Activated CD8-positive, alpha-beta memory T cell treated with anti-CD3 and anti-CD28 coated beads, Interleukin-2, amount 50 U/mL, for 48 hours (primary cell): ENCODE results near the gene VCL.
"Not testable (repeated sequence)": the region's sequence is repeated elsewhere in the genome, so short reads cannot be mapped to it uniquely, and the experiment has no call there.

Experiments used
- DNase-seq: peaks from one replicate; pipeline ENCODE4 v3.0.0-alpha.2; 2020

Gene VCL

DNA sequence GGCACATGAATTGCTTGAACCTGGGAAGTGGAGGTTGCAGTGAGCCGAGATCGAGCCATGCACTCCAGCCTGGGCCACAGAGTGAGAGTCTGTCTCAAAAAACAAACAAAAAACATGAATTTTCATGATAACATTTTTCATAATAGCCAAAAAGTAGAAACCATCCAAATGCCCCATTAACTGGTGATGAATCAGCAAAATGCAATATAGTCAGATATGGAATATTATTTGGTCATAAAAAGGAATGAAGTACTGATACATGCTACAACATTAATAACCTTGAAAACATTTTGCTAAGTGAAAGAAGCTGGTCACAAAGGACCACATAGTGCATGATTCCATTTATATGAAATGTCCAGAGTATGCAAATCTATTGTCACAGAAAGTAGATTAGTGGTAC, 24.5 kb upstream of the VCL start:
- DNase-seq: no peak

DNA sequence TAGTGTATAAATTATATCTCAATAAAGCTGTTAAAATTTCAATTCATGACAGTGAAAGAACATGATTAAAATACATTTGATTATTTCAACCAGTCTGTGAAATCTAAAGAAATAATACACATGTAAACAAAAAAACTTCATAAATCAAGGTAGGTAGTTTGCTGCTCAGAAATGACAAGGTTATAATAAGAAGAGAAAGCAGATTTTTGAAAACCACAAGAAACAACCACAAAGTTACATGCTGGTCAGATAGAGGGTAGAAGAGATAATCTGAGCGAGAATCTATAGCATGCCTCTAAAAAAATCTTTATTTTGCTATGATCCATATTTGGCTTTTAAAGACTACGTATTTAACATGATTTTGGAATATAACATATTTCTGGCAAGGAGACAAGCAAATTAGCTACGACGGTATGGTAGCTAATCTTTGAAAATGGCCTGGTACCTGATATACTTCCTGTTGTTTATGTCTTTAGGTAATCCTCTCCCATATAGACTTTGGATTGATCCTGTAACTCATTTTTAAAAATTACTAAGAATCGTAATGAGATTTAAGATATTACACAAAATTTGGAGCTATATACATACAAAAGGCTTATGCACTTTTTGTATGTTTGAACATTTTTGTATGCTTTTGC, 23.5 kb upstream of the VCL start:
- DNase-seq: no peak

DNA sequence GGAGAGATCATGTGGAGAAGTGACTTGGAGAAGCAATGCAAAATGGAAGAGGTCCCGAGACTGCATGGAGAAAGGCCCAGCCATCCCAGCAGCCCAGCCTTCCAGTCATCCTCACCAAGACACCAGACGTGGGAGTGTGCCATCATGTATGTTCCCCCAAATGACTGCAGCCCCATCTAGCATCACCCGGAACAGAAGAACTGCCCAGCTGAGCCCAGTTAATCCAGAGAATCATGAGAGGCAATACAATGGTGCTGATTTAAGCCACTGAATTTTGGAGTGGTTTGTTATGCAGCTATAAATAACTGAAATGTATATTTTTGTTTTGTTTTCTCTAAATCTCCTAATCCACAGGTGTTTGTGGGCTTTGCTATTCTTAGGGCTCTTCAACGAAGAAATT, 22.5 kb upstream of the VCL start:
- DNase-seq: no peak

DNA sequence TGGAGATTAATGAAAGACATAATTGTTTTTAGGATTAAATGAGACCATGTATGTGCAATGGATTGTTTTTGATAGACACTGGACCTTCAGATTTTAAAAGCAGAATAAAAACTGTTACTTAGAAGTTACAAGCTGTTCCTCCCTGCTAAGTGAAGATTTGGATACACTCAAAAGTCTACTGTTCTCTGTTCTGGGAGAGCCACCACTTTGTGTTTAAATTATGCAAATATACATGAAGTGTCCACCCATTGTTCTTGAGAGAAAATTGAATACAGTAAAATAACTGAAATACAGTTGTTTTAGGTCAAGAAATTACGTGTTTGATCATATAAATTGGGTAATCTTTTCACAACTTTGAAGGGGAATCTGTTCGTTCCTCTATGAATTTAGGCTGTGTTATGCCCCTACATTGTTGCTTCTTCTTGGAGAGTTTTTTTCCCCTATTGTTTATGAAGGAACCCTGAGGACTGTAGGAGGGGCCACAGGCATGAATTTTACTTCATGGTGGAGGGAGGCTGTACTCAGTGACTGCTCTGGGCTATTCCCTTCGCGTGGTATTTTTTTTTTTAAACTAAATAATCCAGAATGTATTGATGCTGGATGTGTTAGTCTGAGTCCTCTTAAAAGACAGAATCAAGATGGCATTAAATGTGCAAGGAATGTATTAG, 18.6 kb upstream of the VCL start:
- no peak for DNase-seq

DNA sequence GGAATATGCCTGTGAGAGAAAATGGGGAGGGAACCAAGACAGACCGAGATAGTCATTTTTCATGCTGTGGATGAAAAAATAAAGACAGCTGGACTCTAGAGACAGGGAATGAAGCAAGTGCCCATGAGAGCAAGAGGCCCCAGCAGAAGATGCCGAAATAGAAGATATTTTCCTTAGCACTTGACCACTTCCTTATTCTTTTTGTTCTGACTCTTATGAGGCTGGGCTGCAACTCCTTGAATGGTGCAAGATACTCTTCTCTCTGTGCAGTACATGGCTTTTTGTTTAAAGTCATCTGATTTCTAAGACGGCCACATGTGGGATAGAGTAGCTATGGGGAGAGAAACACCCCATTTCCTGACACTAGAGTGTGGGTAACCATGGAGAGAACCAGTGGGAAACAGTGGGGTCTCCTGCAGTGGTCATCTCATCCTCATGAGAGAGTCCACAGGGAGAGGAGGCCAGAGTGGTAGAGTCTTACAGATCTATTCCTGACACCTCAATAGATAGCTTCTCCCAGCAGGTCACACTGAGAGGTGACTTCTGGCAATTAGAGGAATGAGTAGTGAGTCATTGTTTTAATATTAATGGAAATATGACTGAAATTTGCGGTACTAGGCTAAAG, 18.0 kb upstream of the VCL start:
- DNase-seq: no peak

DNA sequence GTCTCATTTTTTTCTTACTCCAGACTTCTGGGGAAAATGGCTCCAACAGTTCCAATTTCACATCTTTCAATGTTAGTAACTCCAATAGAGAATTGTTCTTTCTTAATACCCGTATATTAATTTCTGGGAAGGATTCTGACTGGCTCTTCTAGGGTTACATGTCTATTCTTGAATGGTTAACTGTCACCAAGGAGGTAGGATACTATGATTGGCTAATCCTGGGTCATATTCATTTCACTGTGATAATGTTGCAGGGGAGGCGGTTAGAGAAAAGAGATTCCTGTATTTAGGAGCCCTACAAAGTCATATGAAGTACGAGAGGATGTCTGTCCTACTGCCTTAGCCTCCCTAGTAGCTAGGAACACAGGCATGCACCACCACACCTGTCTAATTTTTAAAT, 16.1 kb upstream of the VCL start:
- DNase-seq: no peak

DNA sequence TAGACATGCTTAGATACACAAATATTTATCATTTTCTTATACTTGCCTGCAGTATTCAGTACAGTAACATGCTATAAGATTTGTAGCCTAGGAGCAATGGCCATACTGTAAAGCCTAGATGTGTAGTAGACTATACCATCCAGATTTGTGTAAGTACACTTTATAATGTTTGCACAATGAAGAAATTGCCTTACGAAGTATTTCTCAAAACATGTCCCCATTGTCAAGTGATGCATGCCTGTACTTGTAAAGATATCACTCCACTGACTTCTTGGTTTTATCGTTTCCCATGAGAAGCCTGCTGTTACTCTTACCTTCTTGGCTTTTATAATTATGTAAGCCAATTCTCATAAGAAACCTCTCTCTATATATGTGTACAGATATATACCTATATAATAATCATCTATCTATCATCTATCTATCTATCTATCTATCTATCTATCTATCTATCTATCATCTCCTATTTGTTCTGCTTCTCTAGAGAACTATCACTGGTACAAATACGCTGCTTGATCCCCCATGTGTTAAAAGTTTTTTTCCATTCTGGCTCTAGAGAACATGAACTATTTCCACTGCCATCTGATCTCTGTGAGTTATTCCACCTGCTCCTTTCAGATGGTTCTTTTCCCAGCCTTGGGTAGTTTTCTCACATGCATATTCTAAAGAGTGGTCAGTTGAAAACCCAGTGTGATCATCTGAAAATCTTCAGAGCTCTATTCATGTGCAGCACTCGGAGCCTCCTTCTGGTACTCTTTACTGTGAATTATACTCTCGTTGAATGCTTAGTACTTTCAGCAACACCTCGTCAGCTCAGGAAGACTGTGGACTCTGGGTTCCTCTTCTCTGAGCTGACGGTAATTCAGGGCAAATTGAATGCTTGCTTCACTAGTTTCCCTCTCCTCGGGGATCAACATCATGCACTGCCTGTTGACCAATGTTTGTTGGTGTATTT, 14.5 kb upstream of the VCL start:
- DNase-seq: no peak

DNA sequence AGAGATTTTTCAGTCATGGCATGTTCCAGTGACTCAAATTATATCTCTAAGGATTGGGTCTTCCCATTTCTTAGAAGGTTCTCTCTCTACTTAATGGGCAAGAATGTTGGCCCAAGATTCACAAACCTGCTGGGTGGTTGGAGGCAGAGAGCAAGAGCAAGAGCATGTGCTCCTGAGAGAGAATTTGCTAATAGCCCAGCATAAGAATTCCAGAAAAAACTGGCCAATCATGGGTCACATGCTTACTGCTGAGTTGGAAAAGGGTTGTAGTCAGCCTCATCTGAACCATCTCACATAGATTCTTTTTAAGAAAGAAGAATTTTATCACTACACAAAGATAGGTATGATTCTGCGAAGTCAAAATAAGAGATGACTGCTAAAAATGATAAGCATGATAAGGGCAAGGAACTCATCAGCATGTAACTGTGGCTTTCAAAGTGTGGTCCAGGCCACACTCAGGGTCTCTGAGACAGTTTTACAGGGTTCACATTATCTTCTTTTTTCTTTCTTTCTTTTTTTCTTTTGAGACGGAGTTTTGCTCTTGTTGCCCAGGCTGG, 8.2 kb upstream of the VCL start:
- no peak for DNase-seq

DNA sequence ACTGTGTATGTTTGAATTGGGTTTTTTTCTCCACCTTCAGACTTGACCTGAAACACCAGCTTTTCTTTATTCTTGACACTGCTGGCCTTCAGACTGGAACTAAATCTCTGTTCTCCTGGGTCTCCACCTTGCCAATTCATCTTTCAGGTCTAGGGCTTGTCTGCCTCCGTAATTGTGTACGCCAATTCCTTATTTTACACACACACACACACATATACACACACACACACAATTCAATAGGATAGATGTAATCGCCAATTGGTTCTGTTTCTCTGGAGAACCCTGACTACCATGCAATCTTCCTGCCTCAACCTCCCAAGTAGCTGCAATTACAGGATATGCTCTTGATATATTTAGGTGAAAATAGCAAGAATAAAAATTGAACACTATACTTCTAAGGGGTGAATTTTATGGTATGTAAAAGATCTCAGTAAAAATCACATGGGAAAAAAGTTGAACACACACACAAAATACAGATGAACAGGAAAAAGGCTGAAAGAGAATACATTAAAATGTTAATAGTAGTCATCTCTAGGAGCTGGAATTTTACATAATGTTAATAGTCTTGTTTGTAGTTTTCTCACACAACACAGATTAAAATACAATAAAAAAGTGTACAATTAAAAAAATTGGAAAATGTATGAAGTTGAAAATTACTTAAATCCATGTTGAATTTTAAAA, 6.6 kb upstream of the VCL start:
- DNase-seq: no peak

DNA sequence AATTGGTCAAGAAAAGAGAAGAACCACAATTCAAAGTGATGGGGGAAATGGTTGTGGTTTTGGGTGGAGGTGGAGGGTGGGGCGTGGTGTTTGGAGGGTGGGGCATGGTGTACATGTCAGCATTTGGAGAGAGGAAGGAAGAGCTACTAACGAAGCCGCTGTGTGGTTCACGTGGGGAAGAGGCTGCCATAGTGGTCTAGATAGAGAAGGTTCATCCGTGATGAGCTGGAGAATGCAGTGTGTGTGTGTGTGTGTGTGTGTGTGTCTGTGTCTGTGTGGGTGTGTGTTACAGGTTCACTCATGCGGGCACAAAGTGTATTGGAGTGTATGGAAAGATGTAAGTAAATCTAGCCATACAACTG, 6.1 kb upstream of the VCL start:
- DNase-seq: peak; percentile 75

DNA sequence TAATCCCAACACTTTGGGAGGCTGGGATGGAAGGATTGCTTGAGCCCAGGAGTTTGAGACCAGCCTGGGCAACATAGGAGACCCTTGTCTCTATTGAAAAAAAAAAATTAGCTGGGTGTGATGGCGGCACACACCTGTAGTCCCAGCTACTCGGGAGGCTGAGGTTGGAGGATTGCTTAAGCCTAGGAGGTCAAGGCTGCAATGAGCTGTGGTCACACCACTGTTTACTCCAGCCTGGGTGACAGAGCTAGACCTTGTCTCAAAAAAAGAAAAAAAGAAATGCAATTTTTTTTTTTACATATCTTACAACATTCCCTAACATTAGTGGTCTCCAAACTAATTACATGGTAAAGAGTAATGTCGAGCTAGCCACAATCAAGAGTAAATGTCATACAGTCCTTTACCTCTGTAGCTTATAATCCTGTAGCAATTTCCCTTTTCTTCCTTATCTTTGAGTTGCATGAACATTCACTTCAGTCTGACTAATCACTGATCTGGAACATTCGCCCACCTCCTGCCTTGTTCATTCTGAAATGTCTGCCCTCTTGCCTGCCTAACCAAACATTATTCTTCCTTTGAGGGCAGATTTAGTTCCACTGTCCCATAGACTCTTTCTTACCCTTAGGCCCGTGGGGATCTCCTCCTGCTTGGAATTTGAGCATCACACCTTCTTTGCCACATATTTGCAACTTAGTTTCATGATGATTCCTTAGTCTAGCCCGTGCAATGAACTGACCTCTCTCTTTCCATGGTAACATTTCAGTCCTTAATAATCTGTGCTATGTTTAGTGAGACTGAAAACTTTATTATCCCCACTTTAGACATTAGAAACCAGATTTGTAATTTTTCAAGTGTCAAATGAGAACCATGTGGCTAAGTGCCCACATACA, 4.8 kb upstream of the VCL start:
- DNase-seq: no peak

DNA sequence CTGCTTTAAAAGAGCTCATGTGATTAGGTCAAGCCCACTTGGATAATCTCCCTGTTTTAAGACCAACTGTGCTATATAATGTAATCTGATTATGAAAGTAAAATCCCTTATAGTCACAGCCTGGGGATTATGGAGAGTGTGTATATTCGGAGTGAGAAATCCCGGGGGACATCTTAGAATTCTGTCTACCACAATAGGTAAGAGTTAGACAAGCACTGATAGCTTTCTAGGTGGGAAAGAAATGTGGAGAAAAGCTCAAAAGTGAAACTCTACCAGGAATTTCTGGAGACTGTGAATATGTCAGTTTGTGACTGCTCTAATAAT, 2.9 kb upstream of the VCL start:
- no peak for DNase-seq

DNA sequence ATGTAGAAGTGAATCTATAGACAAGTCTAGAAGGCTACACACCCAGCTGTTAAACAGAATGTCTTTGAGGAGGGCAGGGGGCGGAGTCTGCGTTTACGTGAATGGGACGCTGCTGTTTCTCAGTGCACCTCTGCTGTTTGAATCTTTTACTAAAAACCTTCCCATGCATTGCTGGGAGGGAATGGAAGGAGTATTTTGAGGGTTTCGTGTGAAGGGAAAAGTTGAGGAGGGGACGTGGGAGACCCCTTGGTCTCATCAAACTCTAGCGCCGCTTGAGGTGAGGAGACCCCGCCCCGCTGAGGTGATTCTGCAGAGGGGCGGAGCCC, 492 bp upstream of the VCL start:
- no peak for DNase-seq

DNA sequence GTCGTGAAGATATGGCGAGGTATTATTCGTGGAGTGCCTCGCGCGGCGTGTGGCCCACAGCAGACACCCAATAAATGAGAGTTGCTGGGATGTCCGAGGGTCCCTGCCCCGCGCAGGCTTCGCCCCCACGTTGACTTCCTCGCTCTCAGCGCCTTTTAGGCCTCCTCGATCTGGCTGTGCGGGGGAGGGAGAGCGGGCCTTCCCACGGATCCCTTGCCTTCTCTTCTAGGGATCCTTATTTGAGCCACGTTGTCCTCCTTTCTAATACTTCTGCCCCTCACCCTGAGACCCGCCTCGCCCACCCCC, 660 bp downstream of the VCL start:
- DNase-seq: peak; percentile 56

DNA sequence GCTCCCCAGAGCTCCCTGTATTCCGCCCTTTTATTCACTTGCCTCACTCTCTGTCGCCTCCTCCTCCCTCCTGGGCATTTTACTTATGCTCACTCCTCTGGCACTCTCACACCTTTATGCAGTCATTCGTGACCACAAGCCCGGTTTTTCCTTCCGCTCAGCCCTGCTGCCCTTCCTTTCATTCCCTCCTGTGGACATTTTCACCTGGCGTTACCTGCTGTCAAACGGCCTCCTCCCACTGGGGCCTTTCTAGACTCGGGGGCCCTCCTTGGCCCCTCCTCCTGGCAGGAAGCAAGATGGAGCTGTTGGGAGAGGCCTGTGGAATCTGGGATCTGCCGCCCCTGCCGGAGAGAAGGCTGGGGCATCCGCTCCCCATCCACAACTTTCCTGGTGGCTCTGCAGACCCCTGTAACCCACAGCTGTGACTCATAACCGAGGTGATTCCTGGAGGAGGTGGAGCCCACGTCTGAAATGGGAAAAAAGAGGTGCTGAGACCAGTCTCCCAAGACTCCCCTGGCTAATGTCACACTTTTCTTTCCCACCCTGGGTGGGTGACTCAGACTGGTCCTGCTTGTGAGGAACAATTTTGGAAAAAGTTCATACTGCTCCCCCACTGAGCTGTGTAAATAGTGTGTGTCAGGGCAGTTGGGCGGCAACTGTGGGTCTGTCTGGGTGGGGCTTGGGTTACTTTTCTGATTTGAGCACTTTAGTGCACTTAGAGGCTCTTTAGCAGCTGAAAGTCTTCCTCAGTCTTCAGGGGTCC, 1.2 kb downstream of the VCL start:
- DNase-seq: no peak

DNA sequence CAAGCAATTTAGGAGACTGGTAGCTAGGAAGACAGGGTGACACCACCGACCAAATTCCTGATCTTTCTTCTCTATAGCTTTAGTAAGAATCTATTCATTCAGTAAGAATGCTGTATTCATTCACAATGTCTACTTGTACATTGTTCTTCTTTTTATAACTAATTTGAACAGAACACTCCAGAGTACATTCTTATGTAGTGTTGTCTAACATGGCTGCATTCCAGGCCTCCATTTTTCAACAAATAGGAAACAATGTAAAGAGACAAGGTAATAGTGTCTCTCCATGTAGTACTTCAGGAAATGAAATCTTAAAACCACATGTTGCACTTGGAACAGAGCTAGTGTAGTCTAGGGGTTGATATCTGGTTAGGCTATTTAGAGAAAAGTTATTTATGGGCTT, 1.8 kb downstream of the VCL start:
- DNase-seq: no peak

DNA sequence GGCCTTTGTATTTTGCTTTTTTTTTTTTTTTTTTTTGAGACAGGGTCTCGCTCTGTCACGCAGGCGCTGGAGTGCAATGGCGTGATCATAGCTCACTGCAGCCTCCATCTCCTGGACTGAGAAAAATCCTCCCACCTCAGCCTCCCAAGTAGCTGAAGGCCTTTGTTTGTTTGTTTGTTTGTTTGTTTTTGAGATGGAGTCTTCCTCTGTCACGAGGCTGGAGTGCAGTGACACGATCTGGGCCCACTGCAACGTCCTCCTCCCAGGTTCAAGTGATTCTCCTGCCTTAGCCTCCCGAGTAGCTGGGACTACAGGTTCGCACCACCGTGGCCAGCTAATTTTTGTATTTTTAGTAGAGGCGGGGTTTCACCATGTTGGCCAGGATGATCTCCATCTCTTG, 2.3 kb downstream of the VCL start:
- not testable (repeated sequence) for DNase-seq

DNA sequence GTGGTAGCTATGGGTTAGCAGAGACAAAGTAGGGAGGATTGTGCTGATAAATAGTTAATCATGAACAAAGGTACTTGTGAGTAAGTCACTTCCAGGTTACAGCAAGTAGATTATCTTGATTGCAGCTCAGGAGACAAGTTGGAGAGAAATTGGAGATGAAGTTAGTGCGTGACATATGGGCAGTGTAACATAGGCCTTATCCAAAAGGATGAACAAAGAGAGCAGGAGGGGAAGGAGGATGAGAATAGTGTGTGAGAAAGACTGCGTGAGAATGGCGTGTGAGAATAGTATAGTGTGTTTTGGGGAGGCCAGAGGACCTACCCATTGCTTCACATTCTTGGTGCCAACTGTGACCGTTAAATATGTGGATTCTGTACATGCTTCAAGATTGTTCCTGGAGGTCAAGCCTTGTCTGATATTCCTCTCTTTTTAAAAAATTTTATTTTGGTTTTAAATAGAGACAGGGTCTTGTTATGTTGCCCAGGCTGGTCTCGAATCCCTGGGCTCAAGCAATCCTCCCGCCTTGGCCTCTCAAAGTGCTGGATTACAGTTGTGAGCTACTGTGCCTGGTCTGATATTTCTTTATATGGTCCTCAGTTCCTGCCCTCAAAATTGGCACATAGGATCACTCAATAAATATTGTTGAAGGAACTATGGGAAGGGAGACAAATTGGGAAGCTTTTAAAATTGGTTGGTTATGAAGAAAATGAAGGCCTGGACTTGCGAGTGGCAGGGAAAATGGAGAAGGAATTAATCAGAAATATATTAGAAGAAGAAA, 3.2 kb downstream of the VCL start:
- DNase-seq: no peak

DNA sequence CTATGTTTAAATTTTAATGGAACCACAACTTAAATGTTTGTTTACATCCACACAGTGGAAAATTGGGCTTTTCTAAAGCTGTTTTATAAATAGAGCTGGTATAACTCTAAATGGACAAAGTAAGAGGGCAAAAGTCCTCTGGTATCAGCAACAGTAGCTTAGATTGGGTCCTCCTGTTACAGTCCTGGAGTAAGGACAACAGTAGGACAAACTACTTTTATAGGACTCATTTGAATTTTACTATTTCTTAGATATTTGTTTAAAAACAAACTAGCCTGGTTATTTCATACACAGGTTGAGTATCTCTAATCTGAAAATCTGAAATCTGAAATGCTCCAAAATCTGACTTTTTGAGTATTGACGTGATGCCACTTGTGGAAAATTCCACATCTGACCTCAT, 8.4 kb downstream of the VCL start:
- no peak for DNase-seq

DNA sequence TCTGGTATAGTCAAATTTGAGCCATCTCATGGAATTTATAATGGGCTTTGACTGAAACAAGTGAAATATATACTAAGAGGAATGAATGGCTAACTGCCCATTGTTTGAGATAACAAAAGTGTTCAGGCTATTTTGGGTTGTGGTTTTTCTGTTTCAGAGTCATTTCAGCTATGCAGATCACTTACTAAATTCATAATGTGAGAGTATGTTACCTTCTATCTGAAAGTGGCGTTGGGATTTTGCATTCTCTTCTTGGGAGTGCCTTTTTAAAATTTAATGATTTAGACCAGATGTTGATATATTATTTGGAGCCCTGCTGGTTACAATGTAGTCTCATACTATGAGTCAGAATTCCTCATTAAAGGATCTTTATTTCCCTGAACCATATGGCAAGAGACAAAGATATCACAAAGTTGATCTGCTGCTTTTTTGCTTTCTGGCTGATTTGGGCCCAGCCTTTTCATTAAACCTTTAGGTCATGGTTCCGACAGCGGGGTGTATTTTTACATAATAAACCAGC, 10.4 kb downstream of the VCL start:
- no peak for DNase-seq
